ENCODE results near the gene CHRNA9.

GRCh38 chr4:40310225-40310624 lies 24.9 kb upstream of the CHRNA9 start:
- TF ChIP-seq CTCF (IDR thresholded peaks at IDR 0.05; ENCODE audit: low read depth, low read length) (no peak), POLR2A (IDR thresholded peaks at IDR 0.05; ENCODE audit: extremely low read depth, insufficient read length) (no peak), MAX (IDR thresholded peaks at IDR 0.05; ENCODE audit: low read depth, low read length) (no peak)

Measured in NB4 (cell line).